Measurements from ENCODE around the gene RPS6KA3. TPM values are rescaled to one million over a fixed set of nuclear protein-coding genes. Genes with fewer than 3 reads are reported as not detected.

Gene RPS6KA3
- total RNA-seq, 5 donors from 2014 or later (not counting 1 experiment from before 2014, with no cell fraction given), result 65.2 to 89.9 (median 71.9) TPM

DNA sequence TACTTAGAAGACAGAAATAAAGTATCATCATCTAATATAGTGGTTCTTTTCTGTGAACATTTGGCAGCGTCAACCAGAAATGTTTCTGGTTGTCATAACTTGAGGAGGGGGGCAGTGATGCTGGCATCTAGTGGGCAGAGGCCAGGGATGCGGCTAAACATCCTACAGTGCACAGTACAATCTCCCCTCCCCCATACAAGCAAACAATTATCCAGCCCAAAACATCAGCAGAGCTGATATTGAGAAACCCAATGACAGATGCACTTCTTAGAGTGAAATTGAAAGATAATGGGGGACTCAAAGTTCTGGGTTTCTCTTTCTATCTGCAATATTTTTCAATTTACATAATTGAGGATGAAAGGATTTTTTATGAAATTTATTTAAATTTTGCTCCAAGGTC lies 123.1 kb downstream of the RPS6KA3 start:
- Histone ChIP-seq H3K36me3 (ENCODE audit: control insufficient read depth in 2 of 2, extremely low read depth in 1 of 2, insufficient read depth in 1 of 2, low read length in 1 of 2) (no peaks in the 10 kb centered on the region), H3K4me1 (ENCODE audit: control insufficient read depth in 1 of 2, extremely low read depth in 1 of 2, insufficient read depth in 2 of 2, low read length in 2 of 2) (peaks cover 9 to 18% of the 10 kb centered on the region in 2 experiments), H3K27ac (ENCODE audit: low read length) (no peak overlapping the region), H3K4me3 (ENCODE audit: control insufficient read depth in 1 of 2, extremely low read depth in 1 of 2, low read length in 1 of 2) (no peak overlapping the region), H3K27me3 (replicated peaks in 1 of 2; ENCODE audit: control insufficient read depth in 2 of 2, extremely low read depth in 1 of 2, insufficient read depth in 2 of 2, low read length in 1 of 2) (no peaks in the 10 kb centered on the region), H3K9me3 (no peaks in the 10 kb centered on the region)
- Mint-ChIP-seq H3K36me3 (peaks cover 5% of the 10 kb centered on the region), H3K4me1 (peaks cover 18 to 25% (median 24%) of the 10 kb centered on the region in 3 donors), H3K27ac (peak overlapping the region in 1 of 2 donors; percentile 11), H3K4me3 (peak overlapping the region in 1 of 3 donors; percentile 89), H3K27me3 (no peaks in the 10 kb centered on the region), H3K9me3 (no peaks in the 10 kb centered on the region)
- no peak for ATAC-seq (replicated peaks in 1 of 4)
- CTCF ChIA-PET, result no interaction called here
- no peak for DNase-seq
- no CpG with 5 or more reads among the region's 2 CpGs for WGBS (ENCODE audit: insufficient coverage)
- POLR2A ChIA-PET, result no interaction called here

GRCh38 chrX:20143111-20143510 lies 123.6 kb downstream of the RPS6KA3 start:
- peaks cover 5% of the 10 kb centered on the region for H3K36me3 Mint-ChIP-seq
- H3K4me3 Mint-ChIP-seq, result peak overlapping the region; percentile 68 to 89 (median 71)
- H3K27me3 ChIP-seq (replicated peaks in 1 of 2; ENCODE audit: control insufficient read depth in 2 of 2, extremely low read depth in 1 of 2, insufficient read depth in 2 of 2, low read length in 1 of 2), result no peaks in the 10 kb centered on the region
- H3K4me1 ChIP-seq (ENCODE audit: control insufficient read depth in 1 of 2, extremely low read depth in 1 of 2, insufficient read depth in 2 of 2, low read length in 2 of 2), result peaks cover 9 to 18% of the 10 kb centered on the region in 2 experiments
- H3K36me3 ChIP-seq (ENCODE audit: control insufficient read depth in 2 of 2, extremely low read depth in 1 of 2, insufficient read depth in 1 of 2, low read length in 1 of 2), result peaks cover 0 to 2% of the 10 kb centered on the region in 2 donors
- ChIA-PET POLR2A (no interaction called here), CTCF (no interaction called here)
- H3K27ac Mint-ChIP-seq, result peak overlapping the region in 1 of 2 donors; percentile 66
- H3K27ac ChIP-seq (ENCODE audit: low read length), result no peak overlapping the region
- WGBS (ENCODE audit: insufficient coverage), result no CpG with 5 or more reads among the region's 6 CpGs
- DNase-seq, result no peak
- no peaks in the 10 kb centered on the region for H3K9me3 ChIP-seq
- ATAC-seq (replicated peaks in 1 of 4), result no peak
- no peaks in the 10 kb centered on the region for H3K27me3 Mint-ChIP-seq
- no peaks in the 10 kb centered on the region for H3K9me3 Mint-ChIP-seq
- no peak overlapping the region for H3K4me3 ChIP-seq (ENCODE audit: control insufficient read depth in 1 of 2, extremely low read depth in 1 of 2, low read length in 1 of 2)
- H3K4me1 Mint-ChIP-seq, result peaks cover 17 to 26% (median 25%) of the 10 kb centered on the region in 3 donors

DNA sequence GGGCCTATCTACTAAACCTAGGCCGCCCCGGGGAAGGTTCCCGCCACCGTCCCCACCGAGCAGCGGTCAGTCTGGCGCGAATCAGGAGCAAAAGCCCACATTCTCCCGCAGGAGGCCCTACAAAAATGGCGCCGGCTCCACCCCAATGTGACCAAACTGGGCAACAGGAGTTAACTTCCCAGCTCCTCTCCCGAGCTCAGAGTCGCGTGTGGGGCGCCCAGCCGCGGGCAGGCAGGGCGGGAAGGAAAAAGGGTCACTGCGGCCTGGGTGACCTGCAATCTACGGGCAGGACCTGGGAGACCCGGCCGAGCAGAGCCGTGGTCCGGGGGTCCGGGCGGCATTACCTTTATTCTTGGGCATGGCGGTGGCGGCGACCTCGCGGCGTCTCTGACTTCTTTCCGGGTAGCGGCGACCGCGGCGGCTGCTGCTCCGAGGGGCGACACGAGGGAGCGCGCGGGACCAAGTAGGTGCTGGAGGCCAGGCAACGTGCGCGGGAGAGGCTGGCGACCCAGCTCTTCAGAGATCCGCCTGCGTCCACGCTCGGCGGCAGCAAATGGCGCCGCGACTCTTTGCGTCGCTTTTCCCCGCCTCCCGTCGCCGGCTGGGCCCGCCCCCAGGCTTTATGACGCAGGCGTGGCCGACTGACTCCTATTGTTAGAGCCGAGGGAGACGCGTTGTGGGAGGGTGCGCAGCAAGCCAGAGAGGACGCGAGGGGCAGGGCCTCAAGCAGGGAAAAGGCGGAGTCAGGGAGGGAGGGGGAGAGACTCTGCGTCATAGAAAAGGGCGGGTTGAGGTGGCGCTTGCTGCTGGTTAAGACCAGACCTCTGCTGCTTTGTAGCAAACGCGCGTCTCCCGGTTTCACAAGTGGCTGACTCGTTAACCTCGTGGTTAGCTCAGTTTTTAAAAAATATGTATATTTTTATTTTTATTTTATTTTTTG lies 125.2 kb downstream of the RPS6KA3 start, which contains the start of gene EIF1AX:
EIF1AX (minus strand) TSS at position 558 of the 940 bp plus-strand sequence; CDS start at position 360, 198 bp downstream.
- no peaks in the 10 kb centered on the region for H3K9me3 ChIP-seq
- H3K36me3 Mint-ChIP-seq, result peaks cover 7% of the 10 kb centered on the region
- H3K27me3 ChIP-seq (replicated peaks in 1 of 2; ENCODE audit: control insufficient read depth in 2 of 2, extremely low read depth in 1 of 2, insufficient read depth in 2 of 2, low read length in 1 of 2), result no peaks in the 10 kb centered on the region
- H3K4me3 Mint-ChIP-seq, result peak within 1 kb of the TSS; percentile 85 to 91 (median 89)
- ATAC-seq (replicated peaks in 1 of 4) (peak; percentile 96 to 99 (median 98)), DNase-seq (peak; percentile 92 to 100 (median 96))
- peaks cover 25 to 36% (median 33%) of the 10 kb centered on the region in 3 donors for H3K4me1 Mint-ChIP-seq
- peaks cover 9 to 18% of the 10 kb centered on the region in 2 experiments for H3K4me1 ChIP-seq (ENCODE audit: control insufficient read depth in 1 of 2, extremely low read depth in 1 of 2, insufficient read depth in 2 of 2, low read length in 2 of 2)
- CTCF ChIA-PET, result interaction anchor here (0.6 kb wide), 2 partner anchors 237 to 1764 kb away, joined by 3 to 6 read pairs; no protein-coding TSS in a partner anchor
- peak within 1 kb of the TSS; percentile 80 to 91 for H3K27ac Mint-ChIP-seq
- peak within 1 kb of the TSS; percentile 75 for H3K27ac ChIP-seq (ENCODE audit: low read length)
- H3K36me3 ChIP-seq (ENCODE audit: control insufficient read depth in 2 of 2, extremely low read depth in 1 of 2, insufficient read depth in 1 of 2, low read length in 1 of 2), result peaks cover 4 to 7% of the 10 kb centered on the region in 2 donors
- no peaks in the 10 kb centered on the region for H3K9me3 Mint-ChIP-seq
- POLR2A ChIA-PET, result interaction anchor here (0.6 to 0.9 kb wide), 5 partner anchors 38 to 394 kb away, joined by 3 to 7 read pairs (median 4); no protein-coding TSS in a partner anchor
- 0% methylated on average over 34 of the region's 82 CpGs for whole genome bisulfite sequencing (ENCODE audit: insufficient coverage)
- H3K4me3 ChIP-seq (ENCODE audit: control insufficient read depth in 1 of 2, extremely low read depth in 1 of 2, low read length in 1 of 2), result peak within 1 kb of the TSS; percentile 80 to 86
- no peaks in the 10 kb centered on the region for H3K27me3 Mint-ChIP-seq

GRCh38 chrX:20140420-20140819 lies 126.3 kb downstream of the RPS6KA3 start:
- Histone ChIP-seq H3K9me3 (no peaks in the 10 kb centered on the region), H3K36me3 (ENCODE audit: control insufficient read depth in 2 of 2, extremely low read depth in 1 of 2, insufficient read depth in 1 of 2, low read length in 1 of 2) (peaks cover 7 to 16% of the 10 kb centered on the region in 2 donors), H3K27me3 (replicated peaks in 1 of 2; ENCODE audit: control insufficient read depth in 2 of 2, extremely low read depth in 1 of 2, insufficient read depth in 2 of 2, low read length in 1 of 2) (no peaks in the 10 kb centered on the region), H3K4me1 (ENCODE audit: control insufficient read depth in 1 of 2, extremely low read depth in 1 of 2, insufficient read depth in 2 of 2, low read length in 2 of 2) (peaks cover 9 to 18% of the 10 kb centered on the region in 2 experiments), H3K27ac (ENCODE audit: low read length) (no peak overlapping the region), H3K4me3 (ENCODE audit: control insufficient read depth in 1 of 2, extremely low read depth in 1 of 2, low read length in 1 of 2) (peak overlapping the region; percentile 80 to 86)
- H3K36me3 Mint-ChIP-seq, result peaks cover 18% of the 10 kb centered on the region
- H3K27ac Mint-ChIP-seq, result peak overlapping the region; percentile 46 to 91
- H3K9me3 Mint-ChIP-seq, result no peaks in the 10 kb centered on the region
- H3K4me1 Mint-ChIP-seq, result peaks cover 36 to 47% (median 45%) of the 10 kb centered on the region in 3 donors
- no peak for DNase-seq
- ChIA-PET POLR2A (no interaction called here), CTCF (no interaction called here)
- no CpG with 5 or more reads among the region's 3 CpGs for WGBS (ENCODE audit: insufficient coverage)
- no peak for ATAC-seq (replicated peaks in 1 of 4)
- peak overlapping the region; percentile 85 to 91 (median 89) for H3K4me3 Mint-ChIP-seq
- H3K27me3 Mint-ChIP-seq, result no peaks in the 10 kb centered on the region

GRCh38 chrX:20139966-20140365 lies 126.7 kb downstream of the RPS6KA3 start:
- no peak for ATAC-seq (replicated peaks in 1 of 4)
- POLR2A ChIA-PET, result interaction anchor here in 1 of 2 donors (0.6 kb wide), 1 partner anchor 290 kb away, joined by 9 read pairs; no protein-coding TSS in a partner anchor
- Histone ChIP-seq H3K9me3 (no peaks in the 10 kb centered on the region), H3K36me3 (ENCODE audit: control insufficient read depth in 2 of 2, extremely low read depth in 1 of 2, insufficient read depth in 1 of 2, low read length in 1 of 2) (peaks cover 10 to 20% of the 10 kb centered on the region in 2 donors), H3K4me1 (ENCODE audit: control insufficient read depth in 1 of 2, extremely low read depth in 1 of 2, insufficient read depth in 2 of 2, low read length in 2 of 2) (peaks cover 9 to 18% of the 10 kb centered on the region in 2 experiments), H3K27me3 (replicated peaks in 1 of 2; ENCODE audit: control insufficient read depth in 2 of 2, extremely low read depth in 1 of 2, insufficient read depth in 2 of 2, low read length in 1 of 2) (no peaks in the 10 kb centered on the region), H3K4me3 (ENCODE audit: control insufficient read depth in 1 of 2, extremely low read depth in 1 of 2, low read length in 1 of 2) (peak overlapping the region in 1 of 2 donors; percentile 80), H3K27ac (ENCODE audit: low read length) (no peak overlapping the region)
- Mint-ChIP-seq H3K9me3 (no peaks in the 10 kb centered on the region), H3K4me1 (peaks cover 36 to 52% (median 46%) of the 10 kb centered on the region in 3 donors), H3K36me3 (peaks cover 18% of the 10 kb centered on the region), H3K4me3 (peak overlapping the region; percentile 85 to 91 (median 89)), H3K27ac (peak overlapping the region in 1 of 2 donors; percentile 28), H3K27me3 (no peaks in the 10 kb centered on the region)
- WGBS (ENCODE audit: insufficient coverage), result no CpG with 5 or more reads among the region's 2 CpGs
- no peak for DNase-seq
- CTCF ChIA-PET, result no interaction called here

- Mint-ChIP-seq H3K9me3 (no peaks in the 10 kb centered on the region), H3K4me3 (no peak overlapping the region), H3K27me3 (no peaks in the 10 kb centered on the region), H3K4me1 (peaks cover 38 to 50% (median 42%) of the 10 kb centered on the region in 3 donors), H3K27ac (peak overlapping the region; percentile 44 to 53), H3K36me3 (peaks cover 24% of the 10 kb centered on the region)
- Histone ChIP-seq H3K4me1 (ENCODE audit: control insufficient read depth in 1 of 2, extremely low read depth in 1 of 2, insufficient read depth in 2 of 2, low read length in 2 of 2) (peaks cover 2 to 17% of the 10 kb centered on the region in 2 experiments), H3K4me3 (ENCODE audit: control insufficient read depth in 1 of 2, extremely low read depth in 1 of 2, low read length in 1 of 2) (no peak overlapping the region), H3K36me3 (ENCODE audit: control insufficient read depth in 2 of 2, extremely low read depth in 1 of 2, insufficient read depth in 1 of 2, low read length in 1 of 2) (peaks cover 11 to 39% of the 10 kb centered on the region in 2 donors), H3K27me3 (replicated peaks in 1 of 2; ENCODE audit: control insufficient read depth in 2 of 2, extremely low read depth in 1 of 2, insufficient read depth in 2 of 2, low read length in 1 of 2) (no peaks in the 10 kb centered on the region), H3K27ac (ENCODE audit: low read length) (no peak overlapping the region), H3K9me3 (no peaks in the 10 kb centered on the region)
- no peak for ATAC-seq (replicated peaks in 1 of 4)
- ChIA-PET POLR2A (no interaction called here), CTCF (no interaction called here)
- WGBS (ENCODE audit: insufficient coverage), result no CpG with 5 or more reads among the region's 5 CpGs
- no peak for DNase-seq
These were observed 130.8 kb downstream of the RPS6KA3 start for GRCh38 chrX:20135944-20136343.

All from T-cell (primary cell).